Measurements from ENCODE around the gene ONECUT3. TPM values are rescaled to one million over a fixed set of nuclear protein-coding genes. Genes with fewer than 3 reads are reported as not detected.

Gene ONECUT3
- polyA plus RNA-seq, 1 of the 3 experiments (the other 2 are of a cell fraction): not detected

GRCh38 chr19:1749373-1750342 lies 3.6 kb upstream of the ONECUT3 start:
- Histone ChIP-seq H3K36me3 (replicated peaks in 1 of 2; ENCODE audit: control insufficient read depth in 1 of 2, insufficient read depth in 2 of 2, low read length in 1 of 2) (no peaks in the 10 kb centered on the region), H3K27me3 (ENCODE audit: insufficient read depth) (peaks cover 77% of the 10 kb centered on the region), H3K9me3 (no peaks in the 10 kb centered on the region), H3K4me3 (ENCODE audit: low read depth in 2 of 2, low read length in 1 of 2) (no peak overlapping the region), H4K20me1 (ENCODE audit: insufficient read depth) (peaks cover 41% of the 10 kb centered on the region; the same call in 1 of the 2 replicates), H2AFZ (ENCODE audit: low read depth) (no peak overlapping the region), H3K9me2 (no peaks in the 10 kb centered on the region), H3K79me2 (ENCODE audit: insufficient read depth) (no peaks in the 10 kb centered on the region), H3K27ac (ENCODE audit: low read depth in 2 of 2, low read length in 1 of 2) (no peak overlapping the region), H3K4me1 (ENCODE audit: control insufficient read depth in 1 of 2, insufficient read depth in 2 of 2, low read depth in 1 of 2, low read length in 1 of 2) (no peaks in the 10 kb centered on the region), H3K4me2 (peak overlapping the region; percentile 19; the same call in 1 of the 2 replicates), H3F3A (replicated peaks; ENCODE audit: insufficient read depth) (peaks cover 8% of the 10 kb centered on the region), H3K9ac (no peak overlapping the region)
- DNase-seq: no peak
- WGBS (ENCODE audit: low lambda C conversion rate): 8% methylated on average over 8 of the region's 99 CpGs
- CTCF ChIA-PET: interaction anchor here (1.2 to 2.9 kb wide), 6 partner anchors 14 to 77 kb away, joined by 3 to 10 read pairs (median 7); no protein-coding TSS in a partner anchor
- TF ChIP-seq JUND (IDR thresholded peaks at IDR 0.05) (no peak), ELF1 (IDR thresholded peaks at IDR 0.05) (no peak), ZBTB33 (IDR thresholded peaks at IDR 0.05; ENCODE audit: borderline replicate concordance, low read depth) (no peak), FOSL2 (IDR thresholded peaks at IDR 0.05; ENCODE audit: borderline replicate concordance, low read depth) (no peak), TCF12 (IDR thresholded peaks at IDR 0.05) (no peak), FOXJ3 (CRISPR knock-in tag; IDR thresholded peaks at IDR 0.05) (no peak), USF1 (IDR thresholded peaks at IDR 0.05; ENCODE audit: borderline replicate concordance, low read depth) (no peak), RCOR1 (IDR thresholded peaks at IDR 0.05; ENCODE audit: low read length) (no peak), USF2 (IDR thresholded peaks at IDR 0.05; ENCODE audit: borderline replicate concordance, low read depth, low read length) (no peak), CTCF (IDR thresholded peaks at IDR 0.05) (no peak), PBX3 (IDR thresholded peaks at IDR 0.05) (no peak)
- POLR2A ChIA-PET: no interaction called here
